NCI-H2227 (cell line): ENCODE measurements around the gene MEF2C.

Experiments used
- DNase-seq: peaks from one replicate; lab custom pipeline; 2025; ENCODE audit not compliant: unreplicated experiment; lab: John Stamatoyannopoulos, UW

MEF2C gene

GRCh38 chr5:88677376-88677895 is 205.5 kb downstream of the MEF2C start:
- DNase-seq = no peak

- DNase-seq = no peak
Measured at GRCh38 chr5:88676637-88677375, 206.2 kb downstream of the MEF2C start.

- DNase-seq = peak; percentile 85
Measured at GRCh38 chr5:88675708-88676636, 207.0 kb downstream of the MEF2C start.

GRCh38 chr5:88675168-88675707 is 207.7 kb downstream of the MEF2C start:
- peak; percentile 66 for DNase-seq

- peak; percentile 86 for DNase-seq
Measured at GRCh38 chr5:88674356-88675167, 208.4 kb downstream of the MEF2C start.

GRCh38 chr5:88673253-88674105 is 209.5 kb downstream of the MEF2C start:
- no peak for DNase-seq

- DNase-seq = no peak
Measured at GRCh38 chr5:88672644-88673252, 210.2 kb downstream of the MEF2C start.

- DNase-seq = no peak
Measured at GRCh38 chr5:88671505-88672499, 211.2 kb downstream of the MEF2C start.

GRCh38 chr5:88671106-88671504 is 211.9 kb downstream of the MEF2C start:
- no peak for DNase-seq

- no peak for DNase-seq
Measured at GRCh38 chr5:88670461-88670860, 212.5 kb downstream of the MEF2C start.

- no peak for DNase-seq
Measured at GRCh38 chr5:88669371-88670050, 213.5 kb downstream of the MEF2C start.

GRCh38 chr5:88667496-88668201 is 215.3 kb downstream of the MEF2C start:
- DNase-seq = peak; percentile 62
